ENCODE results near the gene XIAP. TPM values are rescaled to one million over a fixed set of nuclear protein-coding genes. Genes with fewer than 3 reads are reported as not detected.

The XIAP gene
- total and polyA plus RNA-seq, 9 of the 15 experiments (the other 6 are each of a cell fraction or from before 2014, with no cell fraction given): 5.7 to 40.5 (median 19.8) TPM

DNA sequence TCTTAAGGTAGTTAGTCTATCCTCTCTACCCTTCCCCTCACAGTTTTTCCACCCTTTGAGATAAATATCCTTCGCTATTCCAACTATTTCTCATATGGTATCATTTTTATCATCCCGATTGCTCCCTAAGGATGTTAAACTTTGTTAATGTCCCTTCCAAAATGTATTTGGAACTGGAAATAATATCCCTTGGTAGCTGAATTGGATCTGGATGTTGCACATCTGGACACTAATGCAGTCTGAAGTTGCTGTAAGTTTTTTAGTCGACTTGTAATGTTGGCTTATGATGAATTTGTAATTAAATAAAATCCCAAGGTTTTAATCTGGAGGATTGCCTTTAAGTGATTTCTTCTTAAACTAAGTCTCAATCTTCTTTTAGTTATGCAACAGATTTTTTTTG is 22.5 kb downstream of the XIAP start:
- Histone ChIP-seq H3K79me2 (ENCODE audit: control insufficient read depth, insufficient read depth, low read length) (peaks cover 19% of the 10 kb centered on the region), H3K9me3 (replicated peaks; ENCODE audit: control insufficient read depth, insufficient read depth, low read depth, low read length) (no peaks in the 10 kb centered on the region), H3K27ac (ENCODE audit: extremely low read depth, low read depth, low read length) (no peak overlapping the region), H3K4me2 (ENCODE audit: insufficient read depth, low read length) (no peak overlapping the region), H3K9ac (ENCODE audit: insufficient read depth in 1 of 2, low read depth in 2 of 2, low read length in 2 of 2) (no peak overlapping the region), H3K9me1 (ENCODE audit: control insufficient read depth, insufficient read depth, low read length) (no peaks in the 10 kb centered on the region), H3K36me3 (ENCODE audit: control insufficient read depth, insufficient read depth, low read length) (peaks cover 23% of the 10 kb centered on the region), H2AFZ (ENCODE audit: low read depth, low read length) (no peak overlapping the region), H3K4me3 (no peak overlapping the region), H3K27me3 (ENCODE audit: control insufficient read depth in 2 of 2, insufficient read depth in 2 of 2, low read length in 2 of 2) (no peaks in the 10 kb centered on the region), H3K4me1 (replicated peaks in 1 of 2; ENCODE audit: control insufficient read depth in 2 of 2, insufficient read depth in 2 of 2, low read length in 2 of 2) (no peaks in the 10 kb centered on the region), H4K20me1 (replicated peaks; ENCODE audit: control insufficient read depth, insufficient read depth, low read length) (no peaks in the 10 kb centered on the region)
- ChIA-PET CTCF (ENCODE audit: low intra/inter-chr PET ratio) (no interaction called here), POLR2A (interaction anchor here (0.6 kb wide), 1 partner anchor 90 kb away, joined by 3 read pairs; no protein-coding TSS in a partner anchor)
- ATAC-seq: no peak
- no peak for FAIRE-seq
- in situ Hi-C loops (cut with MboI): no loop called here
- no peak for TF ChIP-seq ZNF232 (CRISPR knock-in tag; IDR thresholded peaks at IDR 0.05)
- no peak for TF ChIP-seq ZNF23 (CRISPR knock-in tag; IDR thresholded peaks at IDR 0.05)
- TF ChIP-seq TEAD1 (CRISPR knock-in tag; IDR thresholded peaks at IDR 0.05): no peak
- TF ChIP-seq ZBTB7A (IDR thresholded peaks at IDR 0.05; ENCODE audit: borderline replicate concordance, control insufficient read depth, low read depth, low read length): no peak
- TF ChIP-seq, protein P1, sequence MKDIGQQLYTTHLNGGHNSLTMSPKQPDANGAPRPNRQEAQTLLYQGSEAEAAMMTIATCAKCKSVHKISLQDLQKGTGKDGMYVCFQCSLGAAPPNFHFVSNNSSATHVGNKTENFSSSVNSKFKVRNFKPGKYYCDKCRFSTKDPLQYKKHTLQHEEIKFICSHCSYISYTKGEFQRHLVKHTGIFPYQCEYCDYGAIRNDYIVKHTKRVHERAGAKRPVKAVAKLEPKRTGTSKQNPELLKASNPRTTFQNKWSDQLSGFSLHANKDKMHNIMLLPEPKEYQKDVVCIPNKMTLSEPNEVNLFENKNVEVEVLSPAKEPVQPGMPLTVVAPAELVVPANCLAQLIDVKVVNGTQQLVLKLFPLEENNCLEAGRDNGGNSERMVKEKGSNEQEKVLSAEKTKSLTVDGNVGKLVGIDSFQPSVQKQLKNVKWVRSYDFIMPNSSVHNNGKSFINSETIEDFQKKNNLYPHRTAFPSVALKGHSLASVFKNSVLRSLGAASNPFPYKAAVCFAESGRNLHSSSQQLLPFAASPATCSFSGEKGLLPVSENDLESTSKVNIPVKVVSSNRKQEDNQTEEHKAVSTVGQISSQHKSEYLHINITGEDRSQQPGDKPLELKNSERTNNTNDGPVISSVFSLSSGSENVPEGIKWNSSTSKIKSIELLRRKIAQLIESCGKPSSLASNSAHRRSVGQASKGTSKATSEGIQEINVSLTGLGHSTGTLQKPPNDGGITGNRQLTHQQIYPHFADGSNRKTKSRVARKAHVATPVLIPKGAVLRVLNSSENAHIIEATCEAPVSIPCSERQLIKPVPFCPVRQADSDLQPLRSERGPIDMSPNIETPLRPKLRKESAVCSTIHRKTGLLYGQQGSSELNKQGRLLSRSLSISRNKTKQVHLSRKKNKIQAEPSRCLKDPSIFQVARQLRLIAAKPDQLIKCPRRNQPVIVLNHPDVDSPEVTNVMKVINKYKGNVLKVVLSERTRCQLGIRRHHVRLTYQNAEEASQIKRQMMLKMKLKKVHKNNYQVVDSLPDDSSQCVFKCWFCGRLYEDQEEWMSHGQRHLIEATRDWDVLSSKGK (CRISPR knock-in tag; IDR thresholded peaks at IDR 0.05): no peak
- TF ChIP-seq, protein P2, sequence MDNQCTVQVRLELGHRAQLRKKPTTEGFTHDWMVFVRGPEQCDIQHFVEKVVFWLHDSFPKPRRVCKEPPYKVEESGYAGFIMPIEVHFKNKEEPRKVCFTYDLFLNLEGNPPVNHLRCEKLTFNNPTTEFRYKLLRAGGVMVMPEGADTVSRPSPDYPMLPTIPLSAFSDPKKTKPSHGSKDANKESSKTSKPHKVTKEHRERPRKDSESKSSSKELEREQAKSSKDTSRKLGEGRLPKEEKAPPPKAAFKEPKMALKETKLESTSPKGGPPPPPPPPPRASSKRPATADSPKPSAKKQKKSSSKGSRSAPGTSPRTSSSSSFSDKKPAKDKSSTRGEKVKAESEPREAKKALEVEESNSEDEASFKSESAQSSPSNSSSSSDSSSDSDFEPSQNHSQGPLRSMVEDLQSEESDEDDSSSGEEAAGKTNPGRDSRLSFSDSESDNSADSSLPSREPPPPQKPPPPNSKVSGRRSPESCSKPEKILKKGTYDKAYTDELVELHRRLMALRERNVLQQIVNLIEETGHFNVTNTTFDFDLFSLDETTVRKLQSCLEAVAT (IDR thresholded peaks at IDR 0.05): no peak
- no peak for TF ChIP-seq POU5F1 (IDR thresholded peaks at IDR 0.05; ENCODE audit: borderline replicate concordance, low read depth, low read length, partially characterized antibody)
- TF ChIP-seq, protein P3, sequence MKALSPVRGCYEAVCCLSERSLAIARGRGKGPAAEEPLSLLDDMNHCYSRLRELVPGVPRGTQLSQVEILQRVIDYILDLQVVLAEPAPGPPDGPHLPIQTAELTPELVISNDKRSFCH (CRISPR knock-in tag; IDR thresholded peaks at IDR 0.05): no peak
- TF ChIP-seq, protein P3 (tag; IDR thresholded peaks at IDR 0.05): no peak
- intact Hi-C loops (cut with micrococcal nuclease): loop anchor here (5.0 to 10.0 kb wide), 2 partner anchors 50 to 72 kb away; no protein-coding TSS in a partner anchor
- 87% methylated on average over 3 of the region's 3 CpGs for WGBS (ENCODE audit: insufficient coverage, low coverage, missing lambda C conversion rate)
- no peak for DNase-seq (ENCODE audit: extremely low read depth in 1 of 4, low spot score in 3 of 4)
- BruUV-seq (replicated peaks): no TSS peak
